Measurements from ENCODE around the gene KMT5C. TPM values are rescaled to one million over a fixed set of nuclear protein-coding genes. Genes with fewer than 3 reads are reported as not detected.
A peak's percentile ranks its signal among the peaks of the same experiment; 100 is the strongest.

Gene KMT5C
- total RNA-seq, 1 experiment from 2014 or later: 63.1 TPM

GRCh38 chr19:55341595-55342531, 2.2 kb downstream of the KMT5C start:
- Mint-ChIP-seq H3K27me3 (ENCODE audit: low read depth) (peaks cover 10% of the 10 kb centered on the region), H3K27ac (peak overlapping the region; percentile 90), H3K4me1 (peaks cover 23% of the 10 kb centered on the region), H3K4me3 (peak overlapping the region; percentile 57), H3K9me3 (no peaks in the 10 kb centered on the region), H3K36me3 (peaks cover 28% of the 10 kb centered on the region)
- no peak for TF ChIP-seq ATF2 (CRISPR knock-in tag; IDR thresholded peaks at IDR 0.05; ENCODE audit: borderline replicate concordance, low read depth)
- no peak for TF ChIP-seq CDX4 (CRISPR knock-in tag; IDR thresholded peaks at IDR 0.05; ENCODE audit: borderline replicate concordance)
- TF ChIP-seq ARID4B (CRISPR knock-in tag; IDR thresholded peaks at IDR 0.05; ENCODE audit: borderline replicate concordance): 0 out of 2 replicates have a peak, but pooled peaks have one; percentile 50
- TF ChIP-seq PRRX2 (CRISPR knock-in tag; IDR thresholded peaks at IDR 0.05): no peak
- no peak for TF ChIP-seq ZNF263 (CRISPR knock-in tag; IDR thresholded peaks at IDR 0.05; ENCODE audit: low read depth)
- 0 out of 2 replicates have a peak, but pooled peaks have one; percentile 32 for TF ChIP-seq ZBTB43 (CRISPR knock-in tag; IDR thresholded peaks at IDR 0.05)
- TF ChIP-seq ZNF281 (CRISPR knock-in tag; IDR thresholded peaks at IDR 0.05): 0 out of 2 replicates have a peak, but pooled peaks have one; percentile 20
- DNase-seq (ENCODE audit: low spot score): no peak
- no peak for ATAC-seq
- POLR2A ChIA-PET: interaction anchor here (1.0 to 1.8 kb wide), 4 partner anchors 7 to 41 kb away, joined by 4 to 6 read pairs (median 6); partner anchors contain the start of gene TMEM238
- CTCF ChIA-PET: interaction anchor here (0.5 to 2.2 kb wide), 9 partner anchors 15 to 311 kb away, joined by 3 to 10 read pairs (median 5); partner anchors contain the start of genes DNAAF3, IL11 and TMEM238

- no peak overlapping the region for H3K4me3 Mint-ChIP-seq
- H3K27me3 Mint-ChIP-seq (ENCODE audit: low read depth): no peaks in the 10 kb centered on the region; the same call in 1 of the 2 replicates
- H3K36me3 Mint-ChIP-seq: peaks cover 28% of the 10 kb centered on the region
- no peaks in the 10 kb centered on the region for H3K9me3 Mint-ChIP-seq
- DNase-seq (ENCODE audit: low spot score): no peak
- CTCF ChIA-PET: interaction anchor here (0.5 to 1.3 kb wide), 3 partner anchors 9 to 310 kb away, joined by 3 read pairs; no protein-coding TSS in a partner anchor
- POLR2A ChIA-PET: no interaction called here
- no peak for ATAC-seq
- no peak overlapping the region for H3K27ac Mint-ChIP-seq
- H3K4me1 Mint-ChIP-seq: peaks cover 35% of the 10 kb centered on the region
- TF ChIP-seq GRHL2 (CRISPR knock-in tag; IDR thresholded peaks at IDR 0.05; ENCODE audit: insufficient replicate concordance, severe bottlenecking) (no peak), CTCF (IDR thresholded peaks at IDR 0.05) (no peak), ZNF423 (CRISPR knock-in tag; IDR thresholded peaks at IDR 0.05) (no peak), ATF6 (CRISPR knock-in tag; IDR thresholded peaks at IDR 0.05) (no peak), CBFB (CRISPR knock-in tag; IDR thresholded peaks at IDR 0.05; ENCODE audit: low read depth) (no peak), MAX (CRISPR knock-in tag; IDR thresholded peaks at IDR 0.05) (no peak)
Measured at GRCh38 chr19:55344444-55344843, 4.8 kb downstream of the KMT5C start.
